GM19397 (cell line): ENCODE data around the gene TCHHL1.
"Not testable (repeated sequence)": the region's sequence is repeated elsewhere in the genome, so short reads cannot be mapped to it uniquely, and the experiment has no call there.

Source experiments
- ATAC-seq: cut with Tn5 transposase; IDR thresholded peaks from one replicate; pipeline ENCODE4 v1.9.1; 2021; ENCODE audit warnings: mild to moderate bottlenecking, moderate library complexity; ENCODE audit not compliant: unreplicated experiment

TCHHL1 gene

DNA sequence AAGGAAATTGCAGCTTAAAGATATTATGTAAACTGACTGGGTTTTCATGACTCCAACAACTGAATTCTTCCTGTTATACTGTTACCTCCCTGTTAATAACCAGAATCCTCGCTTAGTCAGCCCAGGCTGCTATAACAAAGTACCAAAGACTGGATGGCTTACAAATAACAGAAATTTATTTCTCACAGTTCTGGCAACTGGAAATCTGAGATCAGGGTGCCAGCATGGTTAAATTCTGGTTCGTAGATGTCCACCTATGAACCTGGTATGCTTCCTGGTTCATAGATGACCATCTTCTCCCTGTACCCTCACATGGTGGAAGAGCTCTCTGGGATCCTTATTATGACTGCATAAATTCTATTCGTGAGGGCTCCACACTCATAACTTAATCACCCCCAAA is 8.1 kb upstream of the TCHHL1 start:
- ATAC-seq: no peak

DNA sequence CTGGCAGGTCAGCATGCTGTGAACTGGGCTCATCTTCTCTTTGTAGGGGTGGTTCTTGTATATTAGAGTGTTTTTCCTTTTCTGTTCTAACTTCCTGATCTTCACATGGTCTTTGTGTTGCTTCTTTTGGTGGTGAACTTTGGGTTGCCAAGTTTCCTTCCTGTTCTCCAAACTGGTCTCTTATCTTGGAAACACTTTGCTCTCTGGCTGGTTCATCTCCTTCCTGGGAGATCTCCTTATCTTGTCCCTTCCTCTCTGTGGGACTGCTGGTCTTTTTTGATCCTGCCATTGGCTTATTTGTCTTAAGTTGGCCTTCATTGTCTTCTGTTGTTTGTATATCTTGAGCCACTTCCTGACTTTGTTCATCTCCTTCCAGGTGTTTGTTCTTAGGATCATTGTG is 2.1 kb downstream of the TCHHL1 start:
- ATAC-seq: no peak

DNA sequence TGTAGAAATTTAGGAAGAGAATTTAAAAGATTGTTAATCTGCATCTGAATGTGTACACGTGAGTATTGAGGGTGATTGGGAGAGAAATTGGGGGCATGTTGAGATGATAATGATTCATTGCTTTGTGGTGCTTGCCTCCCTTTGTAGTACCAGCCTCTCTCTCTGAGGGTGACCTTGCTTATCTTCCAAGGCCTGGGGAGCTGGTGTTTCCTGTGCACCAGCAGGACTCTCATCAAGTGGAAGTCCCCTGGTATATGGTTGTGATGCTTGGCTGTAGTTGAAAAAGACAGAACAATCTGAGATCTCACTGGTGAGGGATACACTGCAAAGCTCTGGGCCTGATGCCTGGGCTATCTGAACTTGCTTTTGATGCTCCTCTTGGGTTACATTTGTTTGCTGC is 4.0 kb downstream of the TCHHL1 start:
- no peak for ATAC-seq

DNA sequence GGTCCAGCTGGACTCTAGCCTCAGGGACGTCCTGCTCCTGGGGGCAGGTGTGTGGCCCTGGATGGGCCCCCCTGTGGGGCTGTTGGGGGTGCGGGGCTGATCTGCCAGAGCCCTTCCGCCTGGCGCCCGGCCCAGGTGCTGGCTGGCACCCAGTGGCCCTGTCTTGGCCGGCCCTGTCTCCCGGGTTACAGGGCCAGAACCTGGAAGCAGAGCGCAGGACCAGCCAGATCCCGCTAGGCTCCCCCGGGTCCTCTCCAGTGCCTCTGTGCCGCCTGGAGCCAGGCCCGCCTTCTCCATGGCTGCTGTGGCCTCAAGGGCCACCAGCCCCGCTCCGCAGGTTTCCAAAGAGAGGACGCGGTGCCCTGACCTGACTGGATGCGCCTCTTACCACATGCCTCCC is 7.8 kb downstream of the TCHHL1 start:
- ATAC-seq: not testable (repeated sequence)

DNA sequence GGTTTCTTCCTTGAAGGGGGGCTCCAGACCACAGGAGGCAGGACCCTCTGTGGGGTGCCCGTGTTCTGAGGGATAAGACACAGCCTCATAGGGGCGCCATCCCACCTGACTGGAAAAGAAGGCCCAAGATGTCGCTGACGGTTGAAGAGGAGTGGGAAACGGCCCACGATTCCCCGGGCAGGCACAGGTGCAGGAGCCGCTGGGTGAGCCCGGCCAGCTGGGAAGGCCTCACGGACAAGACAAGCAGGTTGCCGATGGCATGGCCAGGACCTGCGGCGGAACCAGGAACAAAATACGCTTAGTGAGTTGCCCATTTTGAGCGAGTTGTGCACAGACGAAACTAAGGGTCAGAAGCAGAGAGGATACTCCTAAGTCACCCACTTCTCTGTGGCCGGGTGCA is 8.4 kb downstream of the TCHHL1 start:
- not testable (repeated sequence) for ATAC-seq

DNA sequence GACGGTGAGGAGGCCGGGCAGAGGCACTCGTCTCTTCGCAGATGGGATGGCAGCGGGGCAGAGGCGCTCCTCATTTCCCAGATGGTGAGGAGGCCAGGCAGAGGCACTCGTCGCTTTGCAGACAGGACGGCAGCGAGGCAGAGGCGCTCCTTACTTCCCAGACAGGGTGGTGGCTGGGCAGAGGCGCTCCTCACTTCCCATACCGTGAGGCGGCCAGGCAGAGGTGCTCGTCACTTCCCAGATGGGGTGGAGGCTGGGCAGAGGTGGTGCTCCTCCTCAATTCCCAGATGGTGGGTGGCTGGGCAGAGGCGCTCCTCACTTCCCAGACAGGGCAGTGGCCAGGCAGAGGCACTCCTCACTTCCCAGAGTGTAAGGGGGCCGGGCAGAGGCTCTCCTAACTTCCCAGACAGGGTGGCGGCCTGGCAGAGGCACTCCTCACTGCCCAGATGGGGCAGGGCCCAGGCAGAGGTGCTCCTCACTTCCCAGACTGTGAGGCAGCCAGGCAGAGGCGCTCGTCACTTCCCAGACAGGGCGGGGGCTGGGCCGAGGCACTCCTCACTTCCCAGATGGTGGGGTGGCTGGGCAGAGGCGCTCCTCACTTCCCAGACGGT is 9.9 kb downstream of the TCHHL1 start:
- no peak for ATAC-seq

DNA sequence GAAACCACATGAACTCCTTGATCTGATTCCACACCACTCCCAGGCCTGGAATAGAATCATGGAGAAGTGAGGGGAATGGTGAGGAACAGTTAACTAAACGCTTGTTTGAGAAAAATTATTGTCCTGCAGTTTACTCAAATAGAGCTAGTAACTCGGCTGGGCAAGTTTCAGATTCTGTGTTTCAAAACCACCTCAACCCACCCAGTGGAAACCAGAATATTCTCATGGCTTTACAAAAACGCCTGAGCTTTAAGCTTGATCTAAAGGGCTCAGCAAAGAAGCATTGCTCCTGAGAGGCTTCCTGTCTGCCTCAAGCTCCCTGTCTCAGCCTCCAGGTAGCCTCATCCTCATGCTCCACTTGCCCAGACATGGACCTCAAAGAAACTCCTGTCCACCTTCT is 16.6 kb downstream of the TCHHL1 start:
- ATAC-seq: no peak

DNA sequence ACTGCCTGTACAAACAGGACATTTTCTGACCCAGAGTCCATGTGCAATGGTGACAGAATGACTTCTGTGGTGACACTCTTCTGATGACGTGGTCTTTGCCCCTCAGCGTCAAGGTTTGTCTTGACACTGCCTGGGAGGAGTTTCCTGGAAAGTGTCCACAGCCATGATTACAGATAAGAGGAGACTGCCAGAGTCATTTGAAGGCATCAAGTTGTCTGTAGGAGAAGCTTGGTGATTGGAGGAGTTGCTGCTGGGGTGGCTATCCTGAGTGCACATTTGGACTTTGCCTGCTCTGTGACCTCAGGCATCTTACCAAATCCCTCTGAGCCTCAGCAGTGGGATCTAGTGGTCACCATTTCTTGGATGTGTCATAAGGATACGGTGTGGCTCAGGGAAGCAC is 17.7 kb downstream of the TCHHL1 start:
- no peak for ATAC-seq

DNA sequence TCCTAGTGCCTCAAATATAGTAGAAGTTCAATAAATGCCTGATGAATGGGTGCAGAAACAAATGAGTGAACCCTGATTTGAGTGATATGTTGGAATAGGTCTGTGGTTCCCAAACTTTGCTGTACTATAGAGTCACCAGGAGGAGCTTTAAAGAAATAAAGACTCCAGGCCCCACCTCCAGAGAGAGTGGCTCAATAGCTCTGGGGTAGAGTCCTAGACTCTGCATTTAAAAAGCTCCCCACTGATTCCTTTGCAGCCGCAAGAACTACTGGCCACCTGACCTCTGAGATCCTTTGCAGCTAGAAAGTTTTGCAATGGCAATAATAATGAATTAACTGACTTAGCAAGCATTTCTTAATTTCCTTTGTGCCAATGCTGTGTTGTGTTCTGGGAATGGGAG is 20.9 kb downstream of the TCHHL1 start:
- ATAC-seq: no peak

DNA sequence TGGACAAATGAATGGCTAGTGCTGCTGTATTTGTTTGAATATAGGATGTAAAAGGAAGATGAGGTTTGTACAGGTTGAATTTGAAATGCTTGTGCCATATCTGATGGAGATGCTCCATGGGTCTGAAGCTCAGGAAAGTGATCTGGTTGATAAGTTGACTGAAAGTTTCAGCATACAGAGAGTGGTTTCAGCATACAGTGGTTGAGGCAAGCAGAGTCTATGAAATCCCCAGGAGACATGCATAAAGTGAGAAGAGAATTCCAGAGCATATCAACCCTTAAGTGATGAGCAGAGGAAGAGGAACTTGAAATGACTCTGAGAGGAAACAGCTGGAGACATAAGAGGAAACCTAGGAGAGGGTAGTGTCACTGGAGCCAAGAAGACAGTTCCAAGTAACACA is 21.7 kb downstream of the TCHHL1 start:
- ATAC-seq: no peak

DNA sequence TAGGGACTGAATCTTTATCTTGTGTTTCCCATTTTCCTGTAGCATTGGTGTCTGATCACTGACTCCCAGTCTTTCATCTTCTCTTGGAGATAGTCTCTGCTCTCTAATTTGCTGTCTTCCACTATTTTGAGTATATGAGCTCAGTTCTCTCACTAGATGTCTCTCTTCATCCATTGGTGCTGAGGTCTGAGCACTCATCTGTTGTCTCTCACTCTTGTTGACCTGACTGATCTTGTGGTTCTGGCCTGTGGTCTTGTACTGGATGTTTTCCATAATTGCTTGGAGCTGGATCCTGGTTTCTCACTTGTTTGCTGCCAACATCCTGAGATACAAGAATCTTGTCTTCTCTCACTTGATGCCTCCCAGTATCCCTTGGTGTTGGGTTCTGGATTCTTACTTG is 26.9 kb downstream of the TCHHL1 start:
- ATAC-seq: no peak

DNA sequence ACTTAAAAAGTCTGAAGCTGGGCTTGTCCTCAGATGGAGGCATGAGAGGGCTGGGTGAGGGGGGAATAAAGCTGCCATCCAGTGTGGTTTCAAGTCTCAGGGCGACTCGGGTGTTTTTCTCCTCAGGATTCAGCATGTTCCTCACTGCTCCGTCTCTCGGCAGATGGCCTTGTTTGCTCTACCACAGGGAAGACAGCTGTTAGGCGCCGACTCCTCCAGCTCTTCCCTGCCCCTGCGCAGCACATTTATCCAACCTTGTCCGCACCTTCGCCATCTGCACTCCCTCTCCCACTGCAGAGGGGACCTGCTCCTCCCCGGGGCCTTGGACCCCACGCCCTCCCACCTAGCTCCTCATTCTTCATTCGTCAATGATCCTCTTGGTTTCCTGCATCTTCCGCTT is 35.5 kb downstream of the TCHHL1 start:
- no peak for ATAC-seq

DNA sequence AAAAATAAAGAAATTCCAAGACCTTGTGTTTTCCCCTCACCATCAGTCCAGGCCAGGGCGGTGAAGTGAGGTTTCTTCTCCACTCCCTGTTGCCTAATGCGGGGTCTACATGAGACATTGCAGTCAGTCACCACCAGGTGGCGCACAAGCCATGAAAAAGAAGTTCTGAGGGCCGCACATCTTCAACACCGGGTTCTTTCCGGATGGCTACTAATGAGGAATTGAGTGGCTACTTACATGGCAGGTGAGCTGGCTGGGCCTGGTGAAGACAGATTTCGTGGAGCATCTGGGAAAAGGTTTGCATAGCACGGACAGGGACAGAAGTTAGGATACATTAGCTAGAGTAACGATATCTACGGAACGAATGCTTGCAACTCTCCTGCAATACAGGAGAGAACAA is 36.3 kb downstream of the TCHHL1 start:
- no peak for ATAC-seq

DNA sequence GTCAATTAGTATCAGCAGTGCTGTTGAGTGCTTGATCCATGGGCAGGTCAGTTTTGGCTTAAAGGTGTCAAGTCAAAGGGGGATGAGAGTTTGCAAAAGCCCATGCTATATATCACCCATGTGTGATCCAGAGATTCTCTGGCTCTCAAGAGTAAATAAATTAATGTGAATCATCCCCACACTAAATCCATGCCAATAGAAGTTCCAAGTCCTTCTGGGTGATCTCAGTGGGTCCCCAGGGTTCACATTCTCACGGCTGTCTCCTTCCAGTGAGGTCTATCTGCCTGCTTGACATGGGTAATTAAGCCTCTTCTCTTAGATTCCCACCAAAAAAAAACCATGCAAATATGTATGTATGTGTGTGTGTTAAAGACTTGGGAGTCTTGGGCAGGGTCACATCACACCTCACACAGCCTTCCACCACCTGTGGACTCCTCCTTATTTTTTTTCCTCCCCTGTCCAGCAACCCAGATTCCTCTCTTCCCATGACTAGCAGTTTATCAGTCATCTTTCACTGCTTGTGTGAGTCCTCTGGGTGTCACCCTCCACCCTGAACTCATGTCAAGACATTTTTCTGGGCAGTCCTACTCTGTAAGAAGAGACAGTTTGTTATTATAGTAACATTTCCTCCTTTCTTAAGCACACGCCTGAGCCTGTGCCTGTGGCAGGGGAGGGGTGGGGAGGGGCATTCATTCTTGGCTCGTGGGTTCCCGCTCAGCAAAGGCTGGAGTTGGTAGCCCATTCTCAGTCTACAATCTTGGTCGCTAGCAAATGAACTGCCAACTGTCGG is 37.8 kb downstream of the TCHHL1 start:
- no peak for ATAC-seq

DNA sequence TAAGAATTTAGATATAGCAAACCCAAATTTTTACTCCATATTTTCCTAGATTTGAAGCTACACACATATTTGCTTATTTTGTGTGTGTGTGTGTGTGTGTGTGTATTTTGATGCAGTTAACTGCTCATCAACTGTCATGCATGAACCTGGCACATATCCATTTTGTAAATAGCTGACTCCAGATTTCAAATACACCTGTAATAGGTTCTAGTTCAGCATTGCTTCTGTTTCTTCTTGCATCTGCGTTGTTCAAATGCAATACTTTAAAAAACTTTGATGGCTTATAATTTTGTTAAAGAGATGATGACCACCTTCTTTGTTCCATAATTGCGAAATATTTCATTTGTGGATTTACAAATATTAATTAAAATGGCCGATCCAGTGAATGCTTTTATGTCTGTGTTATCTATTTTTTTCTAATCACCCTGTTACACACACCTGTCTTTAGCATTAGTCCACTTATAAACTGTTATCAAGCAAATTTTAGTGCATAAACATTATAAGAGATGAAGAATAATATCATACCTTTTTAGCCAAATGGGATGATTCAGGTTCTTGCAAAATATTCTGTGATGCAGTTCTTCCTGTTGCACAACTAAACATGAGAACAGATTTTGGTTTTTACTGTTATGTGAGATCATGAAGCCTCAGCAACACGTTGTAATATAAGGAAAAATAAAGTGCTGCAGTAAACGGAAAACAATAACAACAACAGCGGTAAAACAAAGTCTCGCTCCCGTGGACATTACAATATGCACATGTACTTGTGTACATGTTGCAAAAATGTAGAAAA is 39.4 kb downstream of the TCHHL1 start:
- ATAC-seq: no peak

DNA sequence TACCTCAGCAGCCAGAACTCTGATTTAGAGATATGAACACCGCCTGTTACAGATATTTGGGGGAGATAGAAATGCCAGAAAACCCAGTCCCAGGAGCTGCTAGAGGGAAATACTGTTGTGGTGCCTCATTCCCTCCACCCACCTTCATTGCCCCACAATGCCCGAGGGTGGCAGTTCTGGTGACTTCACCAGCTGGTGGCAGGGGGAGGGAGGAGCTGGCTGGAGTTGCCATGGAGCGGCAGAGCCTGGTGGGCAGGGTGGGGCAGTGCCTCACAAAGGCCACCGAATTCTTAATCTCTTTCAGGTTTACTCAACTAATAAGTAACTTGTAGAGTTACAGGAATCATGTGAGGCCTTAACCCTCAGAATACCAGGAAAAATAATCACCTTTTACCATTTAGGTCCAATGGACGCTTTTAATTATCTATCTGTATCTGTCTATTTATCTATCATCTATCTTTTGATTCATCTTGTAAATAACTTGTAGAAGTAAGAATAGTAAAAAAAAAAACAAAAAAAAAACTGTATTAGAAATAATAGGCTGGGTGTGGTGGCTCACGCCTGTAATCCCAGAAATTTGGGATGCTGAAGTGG is 40.4 kb downstream of the TCHHL1 start:
- ATAC-seq: peak; percentile 9

DNA sequence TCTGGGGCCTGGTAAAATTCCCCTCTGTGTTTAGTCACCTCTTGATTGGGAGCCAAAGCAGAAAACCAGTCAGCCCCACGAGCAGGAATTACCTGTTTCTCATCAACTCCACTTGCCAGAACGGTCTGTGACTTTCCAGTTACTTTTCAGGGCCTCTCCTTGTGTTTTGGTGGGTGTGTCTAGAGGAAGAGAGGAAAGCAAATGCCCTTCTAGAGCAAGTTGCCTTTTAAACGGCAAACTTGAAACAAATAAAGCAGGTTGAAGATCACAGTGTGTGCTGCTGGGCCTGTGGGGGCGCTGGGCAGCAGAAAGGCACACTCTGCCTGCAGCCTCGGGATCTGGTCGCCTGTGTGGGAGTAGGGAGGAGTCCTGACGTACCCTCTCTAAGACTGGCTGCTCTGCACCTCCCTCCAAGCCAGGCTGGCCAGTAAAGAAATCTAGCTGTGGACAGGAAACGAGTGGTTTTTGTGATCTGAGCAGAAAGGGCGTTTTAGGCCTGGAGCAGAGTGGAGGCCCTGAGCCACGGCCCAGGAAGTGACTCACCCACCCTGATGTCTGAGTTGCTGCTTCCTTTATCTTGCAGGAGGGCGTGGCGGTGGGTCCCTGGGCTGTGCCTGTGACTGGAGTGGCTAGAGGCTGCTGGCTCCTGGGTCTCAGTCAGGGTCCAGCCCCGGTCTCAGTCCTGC is 41.0 kb downstream of the TCHHL1 start:
- peak; percentile 93 for ATAC-seq

DNA sequence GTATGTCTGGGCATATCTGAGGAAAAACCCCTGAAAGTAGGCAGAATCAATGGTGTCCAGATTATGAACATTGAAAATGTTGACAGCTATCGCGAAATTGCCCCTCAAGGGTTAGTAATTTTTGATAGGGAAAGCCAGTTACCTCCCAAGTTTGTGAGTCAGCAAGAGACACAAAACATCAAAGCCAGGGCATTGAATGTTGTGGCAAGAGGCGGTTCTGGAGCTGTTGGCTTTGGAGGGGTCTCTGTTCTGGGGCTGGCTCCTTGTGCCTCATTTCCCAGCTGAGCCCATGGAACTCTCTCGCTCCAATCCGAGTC is 41.5 kb downstream of the TCHHL1 start:
- no peak for ATAC-seq

DNA sequence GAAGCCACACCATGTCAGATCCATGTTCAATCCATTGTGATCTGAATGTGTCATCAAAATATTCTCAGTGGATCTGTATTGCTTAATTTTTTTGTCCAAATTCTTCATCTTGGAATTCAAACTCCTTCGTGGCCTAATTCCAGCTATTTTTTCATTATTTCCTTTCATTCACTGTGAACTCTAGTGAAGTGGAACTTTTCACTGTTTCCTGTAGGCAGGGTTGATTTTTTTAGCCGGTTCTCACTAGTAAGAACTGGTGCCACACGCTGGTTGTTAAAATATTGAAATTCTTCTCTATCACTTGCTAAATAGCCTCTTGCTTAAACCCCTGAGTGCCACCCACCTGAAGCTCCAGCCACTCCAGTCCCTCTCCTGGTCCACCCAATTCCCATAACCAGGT is 44.5 kb downstream of the TCHHL1 start:
- no peak for ATAC-seq

DNA sequence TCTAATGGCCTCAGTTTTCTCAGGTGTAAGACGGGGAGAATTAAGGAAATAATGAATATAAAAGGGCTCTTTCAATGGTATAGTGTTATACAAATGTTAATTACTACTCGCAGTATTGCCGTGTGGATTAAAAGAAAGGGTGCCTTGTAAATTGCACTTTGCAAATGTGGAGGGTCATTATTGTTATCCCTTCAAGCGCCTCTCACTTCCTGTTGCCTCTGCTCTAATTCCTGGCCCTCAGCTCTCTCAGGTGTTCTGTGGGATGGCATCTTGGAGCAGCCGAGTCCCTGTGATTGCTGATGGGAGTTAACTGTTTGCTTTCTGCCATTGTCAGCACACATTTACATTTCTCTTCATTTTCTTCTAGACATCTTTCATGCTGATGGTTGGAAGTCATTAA is 45.0 kb downstream of the TCHHL1 start:
- ATAC-seq: no peak

DNA sequence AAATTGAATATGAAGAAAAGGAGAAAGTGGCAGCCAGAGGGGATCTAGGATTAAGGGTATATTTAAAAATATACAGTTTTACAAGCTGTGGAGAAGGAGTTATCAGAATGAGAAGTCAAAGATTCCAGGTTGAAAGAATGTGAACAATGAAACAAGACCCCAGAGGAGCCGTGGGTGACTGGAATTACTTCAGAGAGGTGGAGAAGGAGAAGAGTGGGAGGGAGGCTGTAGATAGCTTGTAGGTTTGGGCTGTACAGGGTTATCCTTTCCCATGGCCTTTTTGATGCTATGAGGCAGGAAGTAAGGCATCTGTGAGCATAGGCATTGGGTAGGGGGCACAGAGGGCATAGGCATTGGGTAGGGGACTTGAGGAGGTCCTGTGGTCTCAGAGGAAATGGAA is 46.8 kb downstream of the TCHHL1 start:
- ATAC-seq: no peak
